K562 (cell line): ENCODE data around the gene FITM1. TPM values are rescaled to one million over a fixed set of nuclear protein-coding genes. Genes with fewer than 3 reads are reported as not detected.

Experiments used
- ELF1 ChIP-seq: fragments of 200-800 bp; sonication (Bioruptor generic); IDR thresholded peaks from 2 replicates; pipeline ENCODE4 v1.6.1; 2016; ENCODE audit warnings: missing genetic modification characterization, missing compliant biosample characterization
- ETV5 ChIP-seq: sonication (generic); formaldehyde crosslinking; IDR thresholded peaks from 2 replicates; pipeline ENCODE4 v1.4.0; 2020; ENCODE audit warnings: low read depth, mild to moderate bottlenecking, missing genetic modification reagents
- FOXJ3 ChIP-seq: sonication (generic); formaldehyde crosslinking; IDR thresholded peaks from 2 replicates; pipeline ENCODE4 v1.4.0; 2020; ENCODE audit warnings: mild to moderate bottlenecking, missing genetic modification reagents
- HDAC3 ChIP-seq: fragments of 450-650 bp; IDR thresholded peaks from 2 replicates; pipeline ENCODE4 v1.6.1; 2018; ENCODE audit warnings: borderline replicate concordance, mild to moderate bottlenecking, moderate library complexity; ENCODE audit not compliant: partially characterized antibody
- KLF13 ChIP-seq: fragments of 450-650 bp; IDR thresholded peaks from 2 replicates; pipeline ENCODE4 v1.6.1; 2016; ENCODE audit warnings: missing genetic modification characterization, low read depth, mild to moderate bottlenecking, missing compliant biosample characterization, moderate library complexity, borderline replicate concordance
- MEIS2 ChIP-seq: fragments of 450-650 bp; IDR thresholded peaks from 2 replicates; pipeline ENCODE4 v1.6.1; 2014; ENCODE audit warnings: mild to moderate bottlenecking; ENCODE audit not compliant: partially characterized antibody
- MTA1 ChIP-seq: fragments of 450-650 bp; IDR thresholded peaks from 2 replicates; pipeline ENCODE4 v1.6.1; 2017; ENCODE audit warnings: borderline replicate concordance
- NFIX ChIP-seq: fragments of 250-450 bp; sonication (Bioruptor Pico); IDR thresholded peaks from 2 replicates; pipeline ENCODE4 v1.4.0; 2020; ENCODE audit warnings: low read depth, mild to moderate bottlenecking, moderate library complexity
- RFX7 ChIP-seq: fragments of 250-450 bp; sonication (Bioruptor Pico); IDR thresholded peaks from 2 replicates; pipeline ENCODE4 v1.5.1; 2021; ENCODE audit warnings: mild to moderate bottlenecking
- ZBTB7A ChIP-seq: IDR thresholded peaks from 2 replicates; pipeline ENCODE4 v1.6.1; 2011; ENCODE audit warnings: low read depth, mild to moderate bottlenecking, low read length, moderate library complexity, borderline replicate concordance; ENCODE audit not compliant: control insufficient read depth
- ZNF324 ChIP-seq: fragments of 250-450 bp; sonication (Bioruptor Pico); IDR thresholded peaks from 2 replicates; pipeline ENCODE4 v1.4.0; 2020; ENCODE audit warnings: mild to moderate bottlenecking
- ZNF644 ChIP-seq: fragments of 200-800 bp; sonication (Bioruptor generic); IDR thresholded peaks from 2 replicates; pipeline ENCODE4 v1.6.1; 2016; ENCODE audit warnings: low read depth, missing genetic modification characterization, missing compliant biosample characterization
- polyA plus RNA-seq, 8 experiments: library from polyadenylated mRNA; depleted of rRNA in 4 of 8; stranded (reverse) in 5 of 8; unstranded in 3 of 8; fragments of >200 nt; fragmentation: Nextera tagmentation in 2 of 8; fragmentation: Illumina TruSeq in 1 of 8; extraction: Ambion mirVana in 2 of 8; extraction: Trizol in 1 of 8; gene quantifications; 2 replicates each; pipeline versions ENCODE4 v1.2.1 to v1.2.3, GENCODE V29; 2011 to 2014; ENCODE audit warnings: inconsistent platforms in 1 of 8, missing spikeins in 1 of 8
- total RNA-seq, 7 experiments: library from RNA; depleted of rRNA in 6 of 7; stranded (reverse); fragments of >200 nt in 6 of 7; fragmentation: Illumina TruSeq in 2 of 7; extraction: Trizol in 2 of 7; gene quantifications; 2 replicates each; pipeline versions ENCODE4 v1.2.1 to v1.2.3, GENCODE V29; 2011 to 2021; ENCODE audit warnings: low replicate concordance in 1 of 7
- TF ChIP-seq, protein P1 (sequence below): sonication (generic); formaldehyde crosslinking; IDR thresholded peaks from 2 replicates; pipeline ENCODE4 v1.8.0; 2022; ENCODE audit warnings: missing genetic modification reagents, mild to moderate bottlenecking, borderline replicate concordance
- TF ChIP-seq, protein P2 (sequence below): IDR thresholded peaks from 2 replicates; pipeline ENCODE4 v1.6.1; 2011; ENCODE audit not compliant: insufficient read length; ENCODE audit errors: extremely low read depth
- TF ChIP-seq, protein P3 (sequence below): sonication (generic); formaldehyde crosslinking; IDR thresholded peaks from 2 replicates; pipeline ENCODE4 v1.9.0; 2022; ENCODE audit warnings: mild to moderate bottlenecking, missing genetic modification reagents
- TF ChIP-seq, protein P4 (sequence below): fragments of 250-450 bp; sonication (Bioruptor Pico); IDR thresholded peaks from 2 replicates; pipeline ENCODE4 v1.4.0; 2020; ENCODE audit warnings: mild to moderate bottlenecking, moderate library complexity

The FITM1 gene
- total and polyA plus RNA-seq, 9 of the 15 experiments (the other 6 are each of a cell fraction or from before 2014, with no cell fraction given), result 0.09 to 0.20 TPM; not detected in 7

DNA sequence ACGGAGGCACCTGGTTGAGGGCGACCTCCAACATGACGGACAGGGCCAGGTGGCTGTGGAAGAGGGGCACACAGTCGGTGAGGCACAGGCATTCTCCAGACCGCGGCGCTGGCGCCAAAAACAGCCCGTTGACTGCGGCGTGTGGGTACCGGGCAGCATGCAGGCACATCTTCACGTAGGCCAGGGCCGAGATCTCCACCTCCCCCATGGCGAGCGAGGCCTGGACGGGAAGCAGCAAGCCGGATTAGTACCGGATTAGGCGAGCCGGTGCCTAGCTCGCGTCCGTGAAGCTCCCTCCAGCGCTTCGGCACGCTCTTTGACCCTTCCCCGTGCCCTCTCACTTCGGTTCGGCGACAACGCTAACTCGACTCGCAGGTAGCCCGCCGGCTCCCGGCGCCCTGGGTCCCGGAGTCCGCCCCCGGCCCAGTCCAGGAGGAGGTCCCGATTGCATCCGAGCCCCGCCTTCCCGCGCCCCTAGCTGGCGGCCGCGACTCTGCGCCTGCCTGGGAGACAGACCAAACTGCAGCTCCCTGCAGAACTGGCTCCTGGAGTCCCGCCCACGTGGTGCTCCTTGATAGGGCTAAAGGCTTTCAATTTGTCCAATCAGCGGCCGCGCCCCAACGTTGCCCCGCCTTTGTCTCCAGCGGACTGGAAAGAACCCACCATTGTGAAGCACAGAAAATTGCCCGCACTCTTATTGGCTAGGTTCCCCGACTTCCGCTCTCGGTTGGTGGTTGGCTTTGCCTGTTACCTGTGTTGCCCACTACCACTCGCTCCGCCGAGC, 10.8 kb downstream of the FITM1 start, which contains the start of gene EMC9 (continued):
- TF ChIP-seq KLF13 (tag) (no peak), MEIS2 (no peak), FOXJ3 (CRISPR knock-in tag) (no peak), NFIX (CRISPR knock-in tag) (no peak), RFX7 (no peak), ZNF324 (CRISPR knock-in tag) (no peak), ZNF644 (no peak), ELF1 (0 out of 2 replicates have a peak, but pooled peaks have one; percentile 50), MTA1 (no peak), ZBTB7A (peak; percentile 66; the same call in 1 of the 2 replicates), ETV5 (CRISPR knock-in tag) (peak; percentile 71), HDAC3 (no peak)
- TF ChIP-seq, protein P1, sequence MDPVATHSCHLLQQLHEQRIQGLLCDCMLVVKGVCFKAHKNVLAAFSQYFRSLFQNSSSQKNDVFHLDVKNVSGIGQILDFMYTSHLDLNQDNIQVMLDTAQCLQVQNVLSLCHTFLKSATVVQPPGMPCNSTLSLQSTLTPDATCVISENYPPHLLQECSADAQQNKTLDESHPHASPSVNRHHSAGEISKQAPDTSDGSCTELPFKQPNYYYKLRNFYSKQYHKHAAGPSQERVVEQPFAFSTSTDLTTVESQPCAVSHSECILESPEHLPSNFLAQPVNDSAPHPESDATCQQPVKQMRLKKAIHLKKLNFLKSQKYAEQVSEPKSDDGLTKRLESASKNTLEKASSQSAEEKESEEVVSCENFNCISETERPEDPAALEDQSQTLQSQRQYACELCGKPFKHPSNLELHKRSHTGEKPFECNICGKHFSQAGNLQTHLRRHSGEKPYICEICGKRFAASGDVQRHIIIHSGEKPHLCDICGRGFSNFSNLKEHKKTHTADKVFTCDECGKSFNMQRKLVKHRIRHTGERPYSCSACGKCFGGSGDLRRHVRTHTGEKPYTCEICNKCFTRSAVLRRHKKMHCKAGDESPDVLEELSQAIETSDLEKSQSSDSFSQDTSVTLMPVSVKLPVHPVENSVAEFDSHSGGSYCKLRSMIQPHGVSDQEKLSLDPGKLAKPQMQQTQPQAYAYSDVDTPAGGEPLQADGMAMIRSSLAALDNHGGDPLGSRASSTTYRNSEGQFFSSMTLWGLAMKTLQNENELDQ (CRISPR knock-in tag), result no peak
- TF ChIP-seq, protein P2, sequence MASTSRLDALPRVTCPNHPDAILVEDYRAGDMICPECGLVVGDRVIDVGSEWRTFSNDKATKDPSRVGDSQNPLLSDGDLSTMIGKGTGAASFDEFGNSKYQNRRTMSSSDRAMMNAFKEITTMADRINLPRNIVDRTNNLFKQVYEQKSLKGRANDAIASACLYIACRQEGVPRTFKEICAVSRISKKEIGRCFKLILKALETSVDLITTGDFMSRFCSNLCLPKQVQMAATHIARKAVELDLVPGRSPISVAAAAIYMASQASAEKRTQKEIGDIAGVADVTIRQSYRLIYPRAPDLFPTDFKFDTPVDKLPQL, result no peak
- TF ChIP-seq, protein P3, sequence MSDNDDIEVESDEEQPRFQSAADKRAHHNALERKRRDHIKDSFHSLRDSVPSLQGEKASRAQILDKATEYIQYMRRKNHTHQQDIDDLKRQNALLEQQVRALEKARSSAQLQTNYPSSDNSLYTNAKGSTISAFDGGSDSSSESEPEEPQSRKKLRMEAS (CRISPR knock-in tag), result peak; percentile 69
- TF ChIP-seq, protein P4, sequence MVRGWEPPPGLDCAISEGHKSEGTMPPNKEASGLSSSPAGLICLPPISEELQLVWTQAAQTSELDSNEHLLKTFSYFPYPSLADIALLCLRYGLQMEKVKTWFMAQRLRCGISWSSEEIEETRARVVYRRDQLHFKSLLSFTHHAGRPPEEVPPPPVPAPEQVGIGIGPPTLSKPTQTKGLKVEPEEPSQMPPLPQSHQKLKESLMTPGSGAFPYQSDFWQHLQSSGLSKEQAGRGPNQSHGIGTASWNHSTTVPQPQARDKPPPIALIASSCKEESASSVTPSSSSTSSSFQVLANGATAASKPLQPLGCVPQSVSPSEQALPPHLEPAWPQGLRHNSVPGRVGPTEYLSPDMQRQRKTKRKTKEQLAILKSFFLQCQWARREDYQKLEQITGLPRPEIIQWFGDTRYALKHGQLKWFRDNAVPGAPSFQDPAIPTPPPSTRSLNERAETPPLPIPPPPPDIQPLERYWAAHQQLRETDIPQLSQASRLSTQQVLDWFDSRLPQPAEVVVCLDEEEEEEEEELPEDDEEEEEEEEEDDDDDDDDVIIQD (CRISPR knock-in tag), result no peak
